Heart right ventricle (tissue), 16 donors: ENCODE results near the gene HEPHL1. TPM values are rescaled to one million over a fixed set of nuclear protein-coding genes. Genes with fewer than 3 reads are reported as not detected.

ENCODE experiments used
- ATAC-seq, 8 donors: fragments of 200-7000 bp; cut with Tn5 transposase; one replicate each; pipeline ENCODE4 v1.9.1; 2020; ENCODE audit warnings: mild to moderate bottlenecking in 8 of 8, moderate library complexity in 8 of 8, moderate number of reproducible peaks in 1 of 8
- DNase-seq, 2 donors: peaks; one replicate each; pipeline ENCODE4 v3.0.0-alpha.2; 2020
- H3K27ac ChIP-seq, 10 donors: fragments of 200-600 bp; sonication (generic) in 2 of 10; one replicate each; pipeline versions ENCODE4 v1.5.0 to v1.8.0; 2020 to 2022; ENCODE audit warnings: mild to moderate bottlenecking in 3 of 10
- H3K27me3 ChIP-seq, 7 donors: fragments of 200-600 bp; one replicate each; pipeline ENCODE4 v1.8.0; 2021 to 2022; ENCODE audit warnings: mild to moderate bottlenecking in 2 of 7
- H3K36me3 ChIP-seq, 9 donors: fragments of 200-600 bp; sonication (generic) in 1 of 9; one replicate each; pipeline versions ENCODE4 v1.5.0 to v1.8.0; 2020 to 2022; ENCODE audit warnings: mild to moderate bottlenecking in 2 of 9
- H3K4me1 ChIP-seq, 9 donors: fragments of 200-600 bp; sonication (generic) in 1 of 9; one replicate each; pipeline versions ENCODE4 v1.5.0 to v1.8.0; 2020 to 2022; ENCODE audit warnings: mild to moderate bottlenecking in 4 of 9
- H3K4me3 ChIP-seq, 10 donors: fragments of 200-600 bp; sonication (generic) in 2 of 10; one replicate each; pipeline versions ENCODE4 v1.5.0 to v1.8.0; 2020 to 2022; ENCODE audit warnings: mild to moderate bottlenecking in 7 of 10, moderate library complexity in 2 of 10
- H3K9me3 ChIP-seq, 11 donors: fragments of 200-600 bp in 10 of 11; sonication (generic) in 2 of 11; one replicate each; pipeline versions ENCODE4 v1.5.0 to v1.8.0; 2013 to 2022; ENCODE audit warnings: mild to moderate bottlenecking in 2 of 11, control low read depth in 1 of 11, moderate library complexity in 1 of 11
- CTCF ChIP-seq, 9 donors: fragments of 200-600 bp; sonication (generic) in 2 of 9; IDR thresholded peaks; one replicate each; pipeline versions ENCODE4 v1.5.0 to v1.8.0; 2021 to 2022; ENCODE audit warnings: antibody characterized with exemption in 9 of 9, mild to moderate bottlenecking in 5 of 9, moderate library complexity in 1 of 9
- WGBS, 2 donors: extraction: QIAGEN DNeasy Blood & Tissue Kit; methylation state at CpG; one replicate each; pipeline ENCODE4 v1.1.7; 2013; ENCODE audit warnings: inconsistent platforms in 1 of 2; 5-methylcytosine and 5-hydroxymethylcytosine counted together
- intact Hi-C, 10 donors: fragments of 100-400 bp; cut with DNase I; formaldehyde crosslinking; loops; one replicate each; pipeline versions ENCODE4 v1.11.1 to v1.14.2; 2022
- polyA plus RNA-seq, 2 donors: library from polyadenylated mRNA; stranded (reverse); fragments of 200-250 nt; gene quantifications; one replicate each; pipeline ENCODE4 v1.2.3, GENCODE V29; 2013
- total RNA-seq, 10 donors: library from RNA; stranded (reverse); fragmentation: NEBNext Ultra II Directional in 3 of 10; extraction: Animal tissue kit (Norgen Biotek cat#: 25700) in 3 of 10; gene quantifications; one replicate each; pipeline versions ENCODE4 v1.2.1 to v1.2.4, GENCODE V29; 2021 to 2023
- donor health status: Arrhythmogenic right ventricular cardiomyopathy.
- donor health status: ischemic (EF 13 %, LVEDD 7.1; RV severe dilation, severe dysfunction).
- donor health status: healthy with polysubstance abuse.
- donor health status: DM: no; HTN: yes; CAD: no.
- donor health status: DM: no; HTN: no; CAD: no.
- donor health status: ischemic (EF 25% LVEDD 6.9; RV normal size, moderate dysfunction).
- donor health status: ischemic (EF 25% LVEDD 5.7; RV mildly dilated, moderate dysfunction).
- donor health status: healthy.
- donor health status: DM: yes; HTN: yes; CAD: no.
- donor health status: Ischemic cardiomyopathy.
- donor health status: ischemic (EF 35%, LVEDD 5.7; RV mildly dilated, moderate dysfunction).
- donor health status: nonischemic (EF 11% LVEDD 7.7; RV severe dilation, severe dysfunction).
- donor health status: DM: yes; HTN: yes; CAD: no.
- donor health status: PGD.
- donor health status: ischemic (EF 29% LVEDD 5.4; RV normal size, mild dysfunction).
- donor health status: nonischemic (EF 23%, LVEDD 6.1; RV moderate dilation, normal function).

HEPHL1 gene
- total and polyA plus RNA-seq, 12 donors, result not detected

DNA sequence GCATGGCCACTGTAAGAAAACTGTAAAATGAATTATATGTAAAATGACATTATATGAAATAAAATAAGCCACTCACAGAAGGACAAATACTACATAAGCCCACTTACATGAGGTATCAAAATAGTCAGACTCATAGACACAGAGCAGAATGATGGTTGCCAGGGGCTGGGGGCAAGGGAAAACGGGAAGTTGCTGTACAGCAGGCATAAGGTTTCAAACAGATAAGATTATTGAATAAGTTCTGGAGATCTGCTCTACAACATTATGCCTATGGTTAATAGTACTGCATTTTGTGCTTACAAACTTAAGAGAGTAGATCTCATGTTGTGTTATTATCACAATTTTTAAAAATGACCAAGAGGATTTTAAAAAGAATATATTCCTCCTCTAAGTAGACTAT lies 32.7 kb upstream of the HEPHL1 start:
- intact Hi-C loops, result no loop called here
- H3K4me3 ChIP-seq, result no peak overlapping the region

GRCh38 chr11:93988912-93989311 lies 32.2 kb upstream of the HEPHL1 start:
- ATAC-seq, result no peak
- Histone ChIP-seq H3K9me3 (peaks cover 0 to 25% (median 15%) of the 10 kb centered on the region in 11 donors), H3K4me3 (no peak overlapping the region), H3K27ac (no peak overlapping the region), H3K36me3 (no peaks in the 10 kb centered on the region), H3K27me3 (no peaks in the 10 kb centered on the region), H3K4me1 (no peaks in the 10 kb centered on the region)
- TF ChIP-seq CTCF (IDR thresholded peaks at IDR 0.05), result no peak
- intact Hi-C loops, result no loop called here
- no peak for DNase-seq
- 82% methylated on average over 3 of the region's 3 CpGs for WGBS, 2 donors

More for the DNA sequence above, 32.7 kb upstream of the HEPHL1 start:
- no peak for ATAC-seq
- DNase-seq, result no peak
- Histone ChIP-seq H3K27me3 (no peaks in the 10 kb centered on the region), H3K27ac (no peak overlapping the region), H3K4me1 (no peaks in the 10 kb centered on the region), H3K36me3 (no peaks in the 10 kb centered on the region), H3K9me3 (peaks cover 0 to 21% (median 11%) of the 10 kb centered on the region in 11 donors)
- 43 to 51% methylated on average over 1 of the region's 1 CpG for WGBS, 2 donors
- TF ChIP-seq CTCF (IDR thresholded peaks at IDR 0.05), result no peak

DNA sequence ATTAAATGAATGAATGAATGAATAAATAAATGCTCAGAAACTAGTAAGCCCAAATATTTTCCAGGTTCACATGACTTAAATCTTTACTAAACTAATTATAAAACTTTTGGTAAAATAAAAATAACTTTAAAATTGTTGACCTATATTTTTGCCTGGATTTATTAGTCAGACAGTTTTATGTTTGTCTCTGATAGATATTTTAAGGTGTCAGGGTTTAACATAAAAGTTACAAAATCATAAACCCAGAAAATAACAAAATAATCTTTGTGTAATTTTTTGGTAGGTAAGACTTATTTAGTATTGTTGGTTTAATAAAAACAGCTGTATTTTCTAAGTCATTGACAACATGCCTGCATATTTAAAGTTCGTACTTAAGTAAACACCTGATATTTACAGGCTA lies 27.4 kb upstream of the HEPHL1 start:
- H3K36me3 ChIP-seq, result no peaks in the 10 kb centered on the region
- ATAC-seq (no peak), DNase-seq (no peak)
- H3K9me3 ChIP-seq, result peaks cover 0 to 51% (median 22%) of the 10 kb centered on the region in 11 donors
- no peaks in the 10 kb centered on the region for H3K27me3 ChIP-seq
- no peak overlapping the region for H3K27ac ChIP-seq
- no peaks in the 10 kb centered on the region for H3K4me1 ChIP-seq
- TF ChIP-seq CTCF (IDR thresholded peaks at IDR 0.05), result no peak
- intact Hi-C loops, result no loop called here
- 81 to 89% methylated on average over 1 of the region's 1 CpG for WGBS, 2 donors
- H3K4me3 ChIP-seq, result no peak overlapping the region

- no peaks in the 10 kb centered on the region for H3K27me3 ChIP-seq
- H3K27ac ChIP-seq, result no peak overlapping the region
- peaks cover 0 to 43% (median 17%) of the 10 kb centered on the region in 11 donors for H3K9me3 ChIP-seq
- TF ChIP-seq CTCF (IDR thresholded peaks at IDR 0.05), result no peak
- 80 to 83% methylated on average over 3 of the region's 3 CpGs for WGBS, 2 donors
- intact Hi-C loops, result no loop called here
- DNase-seq (no peak), ATAC-seq (no peak)
- H3K36me3 ChIP-seq, result no peaks in the 10 kb centered on the region
- no peaks in the 10 kb centered on the region for H3K4me1 ChIP-seq
- H3K4me3 ChIP-seq, result no peak overlapping the region
Measured at GRCh38 chr11:93997741-93998140, 23.4 kb upstream of the HEPHL1 start.
